Testis (tissue), 3 donors: ENCODE data around the gene PYCR2. TPM values are rescaled to one million over a fixed set of nuclear protein-coding genes. Genes with fewer than 3 reads are reported as not detected.

ENCODE experiments used
- DNase-seq: peaks from one replicate; pipeline ENCODE4 v3.0.0-alpha.2; 2019
- H3K27ac ChIP-seq, 2 donors: fragments of 200-600 bp; sonication (generic); one replicate each; pipeline ENCODE4 v1.5.1; 2019
- H3K27me3 ChIP-seq: fragments of 200-600 bp; sonication (generic); one replicate; pipeline ENCODE4 v1.5.1; 2019
- H3K36me3 ChIP-seq: fragments of 200-600 bp; sonication (generic); one replicate; pipeline ENCODE4 v1.5.1; 2017; ENCODE audit warnings: low read depth; ENCODE audit errors: missing control alignments
- H3K4me1 ChIP-seq: fragments of 200-600 bp; sonication (generic); one replicate; pipeline ENCODE4 v1.5.1; 2019
- H3K4me3 ChIP-seq, 2 donors: fragments of 200-600 bp; sonication (generic); one replicate each; pipeline ENCODE4 v1.5.1; 2017 to 2019
- H3K9me3 ChIP-seq: fragments of 200-600 bp; sonication (generic); one replicate; pipeline ENCODE4 v1.5.1; 2017
- CTCF ChIP-seq, 3 experiments: fragments of 450-650 bp in 2 of 3; fragments of 200-600 bp in 1 of 3; sonication (generic) in 1 of 3; IDR thresholded peaks; one replicate each; pipeline ENCODE4 v1.5.1; 2016 to 2019; ENCODE audit warnings: antibody characterized with exemption in 3 of 3, mild to moderate bottlenecking in 2 of 3, moderate library complexity in 1 of 3
- POLR2A ChIP-seq: fragments of 450-650 bp; IDR thresholded peaks from one replicate; pipeline ENCODE4 v1.6.1; 2017; ENCODE audit warnings: antibody characterized with exemption, mild to moderate bottlenecking, moderate library complexity
- WGBS, 2 donors: methylation state at CpG; one replicate each; pipeline ENCODE4 v1.1.5; 2018; 5-methylcytosine and 5-hydroxymethylcytosine counted together
- intact Hi-C: fragments of 100-400 bp; cut with DNase I; formaldehyde crosslinking; loops from one replicate; pipeline ENCODE4 v1.15.1; 2023; ENCODE audit warnings: low total_unique reads
- polyA plus RNA-seq: library from polyadenylated mRNA; stranded (reverse); fragments of 350-450 nt; fragmentation: Illumina TruSeq; extraction: RNeasy Lipid Tissue Mini Kit (QIAGEN cat#74804); gene quantifications from one replicate; pipeline ENCODE4 v1.2.3, GENCODE V29; 2014; ENCODE audit warnings: low read depth, low replicate concordance; ENCODE audit not compliant: insufficient read depth
- total RNA-seq, 2 donors: library from RNA; depleted of rRNA; stranded (reverse); fragments of >200 nt; gene quantifications; one replicate each; pipeline ENCODE4 v1.2.3, GENCODE V29; 2016

PYCR2 gene
- total and polyA plus RNA-seq, 3 donors from 2014 or later = 60.7 to 85.3 (median 64.2) TPM

GRCh38 chr1:225880636-225881035, 43.4 kb downstream of the PYCR2 start:
- Histone ChIP-seq H3K27ac (peak overlapping the region in 1 of 2 donors; percentile 87), H3K4me3 (no peak overlapping the region), H3K9me3 (no peaks in the 10 kb centered on the region), H3K4me1 (peaks cover 40% of the 10 kb centered on the region), H3K36me3 (no peaks in the 10 kb centered on the region), H3K27me3 (no peaks in the 10 kb centered on the region)
- no peak for TF ChIP-seq POLR2A
- no peak for TF ChIP-seq CTCF (IDR thresholded peaks at IDR 0.05)
- intact Hi-C loops = no loop called here
- WGBS, 2 donors = 70 to 75% methylated on average over 4 to 5 of the region's 5 CpGs
- no peak for DNase-seq

GRCh38 chr1:225880222-225880588, 43.8 kb downstream of the PYCR2 start:
- H3K4me3 ChIP-seq = no peak overlapping the region

GRCh38 chr1:225879521-225880221, 44.4 kb downstream of the PYCR2 start:
- peak overlapping the region in 1 of 2 donors; percentile 45 for H3K27ac ChIP-seq

More at GRCh38 chr1:225880222-225880588, 43.8 kb downstream of the PYCR2 start:
- no peaks in the 10 kb centered on the region for H3K9me3 ChIP-seq
- DNase-seq = no peak
- peak overlapping the region in 1 of 2 donors; percentile 45 for H3K27ac ChIP-seq
- no peak for TF ChIP-seq CTCF (IDR thresholded peaks at IDR 0.05)
- TF ChIP-seq POLR2A = no peak
- no peaks in the 10 kb centered on the region for H3K27me3 ChIP-seq
- H3K4me1 ChIP-seq = peaks cover 40% of the 10 kb centered on the region
- intact Hi-C loops = no loop called here
- 37 to 80% methylated on average over 2 of the region's 2 CpGs for WGBS, 2 donors
- no peaks in the 10 kb centered on the region for H3K36me3 ChIP-seq

GRCh38 chr1:225878282-225878681, 45.8 kb downstream of the PYCR2 start:
- no peaks in the 10 kb centered on the region for H3K9me3 ChIP-seq
- no peak for TF ChIP-seq POLR2A
- no peak for TF ChIP-seq CTCF (IDR thresholded peaks at IDR 0.05)
- intact Hi-C loops = no loop called here
- H3K27me3 ChIP-seq = no peaks in the 10 kb centered on the region
- H3K27ac ChIP-seq = peak overlapping the region in 1 of 2 donors; percentile 44
- no peak for DNase-seq
- WGBS, 2 donors = 67 to 87% methylated on average over 3 to 4 of the region's 4 CpGs
- no peak overlapping the region for H3K4me3 ChIP-seq
- H3K4me1 ChIP-seq = peaks cover 39% of the 10 kb centered on the region
- H3K36me3 ChIP-seq = no peaks in the 10 kb centered on the region

More at GRCh38 chr1:225879521-225880221, 44.4 kb downstream of the PYCR2 start:
- no peaks in the 10 kb centered on the region for H3K9me3 ChIP-seq
- no peak overlapping the region for H3K4me3 ChIP-seq
- 60 to 74% methylated on average over 8 of the region's 8 CpGs for WGBS, 2 donors
- TF ChIP-seq CTCF (IDR thresholded peaks at IDR 0.05) (no peak), POLR2A (no peak)
- no peak for DNase-seq
- intact Hi-C loops = no loop called here
- H3K4me1 ChIP-seq = peaks cover 40% of the 10 kb centered on the region
- no peaks in the 10 kb centered on the region for H3K27me3 ChIP-seq
- H3K36me3 ChIP-seq = no peaks in the 10 kb centered on the region

GRCh38 chr1:225877580-225877979, 46.5 kb downstream of the PYCR2 start:
- Histone ChIP-seq H3K4me3 (no peak overlapping the region), H3K4me1 (peaks cover 36% of the 10 kb centered on the region), H3K36me3 (no peaks in the 10 kb centered on the region), H3K27me3 (no peaks in the 10 kb centered on the region), H3K9me3 (no peaks in the 10 kb centered on the region), H3K27ac (peak overlapping the region in 1 of 2 donors; percentile 44)
- peak; percentile 87 for DNase-seq
- intact Hi-C loops = no loop called here
- WGBS, 2 donors = 39 to 53% methylated on average over 8 to 10 of the region's 10 CpGs
- peak in 2 of 3 experiments; percentile 27 to 37 for TF ChIP-seq CTCF (IDR thresholded peaks at IDR 0.05)
- TF ChIP-seq POLR2A = no peak
